ENCODE results near the gene LRRC3. TPM values are rescaled to one million over a fixed set of nuclear protein-coding genes. Genes with fewer than 3 reads are reported as not detected.

The LRRC3 gene
- total RNA-seq, 4 donors from 2014 or later, result 0.78 to 0.92 (median 0.85) TPM

GRCh38 chr21:44432841-44433790 lies 22.2 kb upstream of the LRRC3 start:
- TF ChIP-seq POLR2A (IDR thresholded peaks at IDR 0.05) (no peak), CTCF (IDR thresholded peaks at IDR 0.05) (no peak)
- no peak for DNase-seq
- no peaks in the 10 kb centered on the region for H3K9me3 ChIP-seq
- H3K4me1 ChIP-seq, result no peaks in the 10 kb centered on the region
- WGBS, 2 donors, result 87 to 88% methylated on average over 26 to 31 of the region's 34 CpGs
- intact Hi-C loops (cut with DNase I), result no loop called here
- no peak overlapping the region for H3K4me3 ChIP-seq (replicated peaks in 1 of 3)
- no peak overlapping the region for H3K27ac ChIP-seq
- no peaks in the 10 kb centered on the region for H3K27me3 ChIP-seq
- H3K36me3 ChIP-seq, result no peaks in the 10 kb centered on the region

- 91% methylated on average over 26 to 39 of the region's 39 CpGs for WGBS, 2 donors
- H3K36me3 ChIP-seq, result no peaks in the 10 kb centered on the region
Measured at GRCh38 chr21:44433791-44434567, 21.3 kb upstream of the LRRC3 start.

GRCh38 chr21:44434568-44434925 lies 20.8 kb upstream of the LRRC3 start:
- no peak for DNase-seq
- H3K4me3 ChIP-seq (replicated peaks in 1 of 3), result no peak overlapping the region
- TF ChIP-seq POLR2A (IDR thresholded peaks at IDR 0.05) (no peak), CTCF (IDR thresholded peaks at IDR 0.05) (no peak)
- no peak overlapping the region for H3K27ac ChIP-seq
- intact Hi-C loops (cut with DNase I), result no loop called here
- H3K9me3 ChIP-seq, result no peaks in the 10 kb centered on the region
- WGBS, 2 donors, result 0 to 85% methylated on average over 1 to 11 of the region's 13 CpGs
- no peaks in the 10 kb centered on the region for H3K27me3 ChIP-seq
- H3K36me3 ChIP-seq, result no peaks in the 10 kb centered on the region
- H3K4me1 ChIP-seq, result no peaks in the 10 kb centered on the region

More at GRCh38 chr21:44433791-44434567, 21.3 kb upstream of the LRRC3 start:
- no peaks in the 10 kb centered on the region for H3K27me3 ChIP-seq
- no peaks in the 10 kb centered on the region for H3K4me1 ChIP-seq
- TF ChIP-seq CTCF (IDR thresholded peaks at IDR 0.05) (no peak), POLR2A (IDR thresholded peaks at IDR 0.05) (no peak)
- DNase-seq, result no peak
- intact Hi-C loops (cut with DNase I), result no loop called here
- no peaks in the 10 kb centered on the region for H3K9me3 ChIP-seq
- no peak overlapping the region for H3K4me3 ChIP-seq (replicated peaks in 1 of 3)
- no peak overlapping the region for H3K27ac ChIP-seq

- H3K9me3 ChIP-seq, result no peaks in the 10 kb centered on the region
- no peak overlapping the region for H3K4me3 ChIP-seq (replicated peaks in 1 of 3)
- TF ChIP-seq POLR2A (IDR thresholded peaks at IDR 0.05) (no peak), CTCF (IDR thresholded peaks at IDR 0.05) (no peak)
- no peaks in the 10 kb centered on the region for H3K4me1 ChIP-seq
- DNase-seq, result no peak
- no peak overlapping the region for H3K27ac ChIP-seq
- 70 to 88% methylated on average over 9 to 21 of the region's 28 CpGs for WGBS, 2 donors
- no peaks in the 10 kb centered on the region for H3K27me3 ChIP-seq
- intact Hi-C loops (cut with DNase I), result no loop called here
- H3K36me3 ChIP-seq, result no peaks in the 10 kb centered on the region
Measured at GRCh38 chr21:44434936-44435635, 20.2 kb upstream of the LRRC3 start.
